Neural cell (in vitro differentiated cells): ENCODE results near the gene CTXN2. TPM values are rescaled to one million over a fixed set of nuclear protein-coding genes. Genes with fewer than 3 reads are reported as not detected.

Source experiments
- H2AFZ ChIP-seq: fragments of 200-600, 300-800 bp; sonication (generic), shearing (Covaris generic); 2 replicates; pipeline ENCODE4 v1.6.0; 2014; ENCODE audit warnings: low read depth, mild to moderate bottlenecking, antibody characterized with exemption, low read length, moderate library complexity
- H3F3A ChIP-seq: fragments of 200-600 bp; shearing (Covaris generic); 2 replicates; pipeline ENCODE4 v1.6.1; 2016; ENCODE audit warnings: mild to moderate bottlenecking, moderate library complexity, mixed read lengths, antibody characterized with exemption, low read length; ENCODE audit not compliant: insufficient read depth, poor library complexity, severe bottlenecking
- H3K27ac ChIP-seq: fragments of 200-600, 300-800 bp; sonication (generic), shearing (Covaris generic); 2 replicates; pipeline ENCODE4 v1.5.1; 2014; ENCODE audit warnings: mild to moderate bottlenecking, low read length, moderate library complexity
- H3K27me3 ChIP-seq: fragments of 300-800, 200-600 bp; sonication (generic), shearing (Covaris generic); 2 replicates; pipeline ENCODE4 v1.6.0; 2014; ENCODE audit warnings: mild to moderate bottlenecking, low read depth, low read length, moderate library complexity; ENCODE audit not compliant: insufficient read depth
- H3K36me3 ChIP-seq: fragments of 300-800, 200-600 bp; sonication (generic), shearing (Covaris generic); 2 replicates; pipeline ENCODE4 v1.5.1; 2014; ENCODE audit warnings: mild to moderate bottlenecking, antibody characterized with exemption, low read length, moderate library complexity; ENCODE audit not compliant: insufficient read depth
- H3K4me2 ChIP-seq: fragments of 300-800, 200-600 bp; sonication (generic), shearing (Covaris generic); 2 replicates; pipeline ENCODE4 v1.6.0; 2014; ENCODE audit warnings: mild to moderate bottlenecking, low read length
- H3K4me3 ChIP-seq: fragments of 300-800, 200-600 bp; sonication (generic), shearing (Covaris generic); 2 replicates; pipeline ENCODE4 v1.5.1; 2014; ENCODE audit warnings: mild to moderate bottlenecking, low read length, moderate library complexity
- H3K79me2 ChIP-seq: fragments of 200-600 bp; shearing (Covaris generic); replicated peaks from 2 replicates; pipeline ENCODE4 v1.6.0; 2014; ENCODE audit warnings: mild to moderate bottlenecking, low read length, moderate library complexity; ENCODE audit not compliant: insufficient read depth
- H3K9ac ChIP-seq: fragments of 300-800, 200-600 bp; sonication (generic), shearing (Covaris generic); 2 replicates; pipeline ENCODE4 v1.6.1; 2016; ENCODE audit warnings: mild to moderate bottlenecking, low read length, mixed read lengths
- H3K9me2 ChIP-seq: fragments of 200-600 bp; shearing (Covaris generic); 2 replicates; pipeline ENCODE4 v1.6.1; 2016; ENCODE audit warnings: mild to moderate bottlenecking, low read length, mixed read lengths; ENCODE audit not compliant: insufficient read depth
- H3K9me3 ChIP-seq: fragments of 200-600, 300-800 bp; sonication (generic), shearing (Covaris generic); 2 replicates; pipeline ENCODE4 v1.6.1; 2016; ENCODE audit warnings: mild to moderate bottlenecking, mixed run types, low read length, moderate library complexity, mixed read lengths
- H4K20me1 ChIP-seq: fragments of 200-600 bp; shearing (Covaris generic); 2 replicates; pipeline ENCODE4 v1.6.1; 2016; ENCODE audit warnings: mild to moderate bottlenecking, mixed run types; ENCODE audit not compliant: insufficient read depth
- CTCF ChIP-seq: fragments of 450-650 bp; IDR thresholded peaks from 2 replicates; pipeline ENCODE4 v1.5.1; 2014; ENCODE audit warnings: antibody characterized with exemption, mild to moderate bottlenecking, moderate library complexity; ENCODE audit not compliant: poor library complexity, severe bottlenecking
- EP300 ChIP-seq: fragments of 450-650 bp; conservative IDR thresholded peaks from 2 replicates; pipeline ENCODE4 v1.6.1; 2014; ENCODE audit warnings: antibody characterized with exemption, mild to moderate bottlenecking, moderate library complexity; ENCODE audit not compliant: poor library complexity, severe bottlenecking
- EZH2 ChIP-seq: fragments of 200-600, 300-800 bp; shearing (Covaris generic), sonication (generic); IDR thresholded peaks from 2 replicates; pipeline ENCODE4 v1.6.1; 2014; ENCODE audit warnings: antibody characterized with exemption, low read length, borderline replicate concordance, mild to moderate bottlenecking; ENCODE audit not compliant: insufficient read depth, poor library complexity, severe bottlenecking
- MXI1 ChIP-seq: fragments of 450-650 bp; conservative IDR thresholded peaks from 2 replicates; pipeline ENCODE4 v1.6.1; 2014; ENCODE audit warnings: antibody characterized with exemption, mild to moderate bottlenecking; ENCODE audit not compliant: poor library complexity, severe bottlenecking
- POLR2AphosphoS5 ChIP-seq: IDR thresholded peaks from 2 replicates; pipeline ENCODE4 v1.6.1; 2012
- RAD21 ChIP-seq: fragments of 450-650 bp; conservative IDR thresholded peaks from 2 replicates; pipeline ENCODE4 v1.6.1; 2014; ENCODE audit warnings: antibody characterized with exemption, mild to moderate bottlenecking, moderate library complexity
- REST ChIP-seq: IDR thresholded peaks from 2 replicates; pipeline ENCODE4 v1.6.1; 2012; ENCODE audit warnings: borderline replicate concordance
- SMC3 ChIP-seq: fragments of 450-650 bp; conservative IDR thresholded peaks from 2 replicates; pipeline ENCODE4 v1.6.1; 2014; ENCODE audit warnings: antibody characterized with exemption, mild to moderate bottlenecking, moderate library complexity; ENCODE audit not compliant: poor library complexity
- TAF1 ChIP-seq: IDR thresholded peaks from 2 replicates; pipeline ENCODE4 v1.6.1; 2012; ENCODE audit warnings: low read depth
- polyA plus RNA-seq: library from polyadenylated mRNA; depleted of rRNA; stranded (reverse); fragments of >200 nt; gene quantifications from 2 replicates; pipeline ENCODE4 v1.2.3, GENCODE V29; 2014

The CTXN2 gene
- polyA plus RNA-seq, 1 donor from 2014 or later, result 0.69 TPM

- no peak overlapping the region for H3K27ac ChIP-seq
- no peaks in the 10 kb centered on the region for H3K27me3 ChIP-seq
- no peaks in the 10 kb centered on the region for H3K9me3 ChIP-seq
- H3K4me3 ChIP-seq, result no peak overlapping the region
- no peak overlapping the region for H3K9ac ChIP-seq
- TF ChIP-seq CTCF (no peak), RAD21 (no peak), MXI1 (no peak), POLR2AphosphoS5 (no peak), EZH2 (no peak), EP300 (no peak), SMC3 (no peak), TAF1 (no peak), REST (no peak)
- no peak overlapping the region for H3K4me2 ChIP-seq
- peaks cover 3% of the 10 kb centered on the region for H3K36me3 ChIP-seq
- H3K79me2 ChIP-seq, result no peaks in the 10 kb centered on the region
- no peaks in the 10 kb centered on the region for H3F3A ChIP-seq
- no peak overlapping the region for H2AFZ ChIP-seq
- H3K9me2 ChIP-seq, result no peaks in the 10 kb centered on the region
- no peaks in the 10 kb centered on the region for H4K20me1 ChIP-seq
Observed at GRCh38 chr15:48144889-48145288, 46.6 kb upstream of the CTXN2 start.

- TF ChIP-seq EP300 (no peak), RAD21 (no peak), CTCF (no peak), EZH2 (no peak), REST (no peak), TAF1 (no peak), POLR2AphosphoS5 (no peak), SMC3 (no peak), MXI1 (no peak)
- no peak overlapping the region for H3K4me2 ChIP-seq
- H3K27me3 ChIP-seq, result no peaks in the 10 kb centered on the region
- no peak overlapping the region for H3K4me3 ChIP-seq
- no peak overlapping the region for H2AFZ ChIP-seq
- no peaks in the 10 kb centered on the region for H3K9me3 ChIP-seq
- no peaks in the 10 kb centered on the region for H4K20me1 ChIP-seq
- H3K9ac ChIP-seq, result no peak overlapping the region
- H3K9me2 ChIP-seq, result no peaks in the 10 kb centered on the region
- no peak overlapping the region for H3K27ac ChIP-seq
- H3F3A ChIP-seq, result no peaks in the 10 kb centered on the region
- peaks cover 6% of the 10 kb centered on the region for H3K36me3 ChIP-seq
- no peaks in the 10 kb centered on the region for H3K79me2 ChIP-seq
Observed at GRCh38 chr15:48145923-48146322, 45.5 kb upstream of the CTXN2 start.
